ENCODE measurements around the gene TINCR. TPM values are rescaled to one million over a fixed set of nuclear protein-coding genes. Genes with fewer than 3 reads are reported as not detected.
A peak's percentile ranks its signal among the peaks of the same experiment; 100 is the strongest.

Gene TINCR
- total and polyA plus RNA-seq, 2 experiments from 2014 or later, result 1.9 to 2.4 TPM

DNA sequence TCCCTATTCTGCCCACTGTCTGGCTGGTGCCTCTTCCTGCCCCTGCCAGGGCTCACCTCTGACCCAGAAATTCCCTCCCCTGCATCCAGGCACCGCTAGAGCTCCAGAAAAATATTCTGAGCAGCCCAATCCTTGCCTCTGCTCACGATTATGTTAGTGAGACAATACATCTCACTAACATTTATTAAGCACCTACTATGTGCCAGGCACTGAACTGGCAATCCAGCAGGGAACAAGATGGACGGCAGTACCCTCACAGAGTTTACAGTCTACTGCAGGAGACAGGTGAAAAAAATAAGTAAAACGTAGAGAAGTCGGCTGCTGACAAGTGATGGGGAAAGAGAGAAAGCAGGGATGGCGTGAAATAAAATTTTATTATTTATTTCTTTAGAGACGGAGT lies 5.5 kb downstream of the TINCR start:
- Histone ChIP-seq H3K4me1 (ENCODE audit: low read depth) (no peaks in the 10 kb centered on the region), H3K4me3 (no peak overlapping the region), H3K36me3 (no peaks in the 10 kb centered on the region), H3K27me3 (peaks cover 13% of the 10 kb centered on the region), H3K9me3 (ENCODE audit: low read depth) (no peaks in the 10 kb centered on the region), H3K27ac (no peak overlapping the region)
- TF ChIP-seq, protein P1, sequence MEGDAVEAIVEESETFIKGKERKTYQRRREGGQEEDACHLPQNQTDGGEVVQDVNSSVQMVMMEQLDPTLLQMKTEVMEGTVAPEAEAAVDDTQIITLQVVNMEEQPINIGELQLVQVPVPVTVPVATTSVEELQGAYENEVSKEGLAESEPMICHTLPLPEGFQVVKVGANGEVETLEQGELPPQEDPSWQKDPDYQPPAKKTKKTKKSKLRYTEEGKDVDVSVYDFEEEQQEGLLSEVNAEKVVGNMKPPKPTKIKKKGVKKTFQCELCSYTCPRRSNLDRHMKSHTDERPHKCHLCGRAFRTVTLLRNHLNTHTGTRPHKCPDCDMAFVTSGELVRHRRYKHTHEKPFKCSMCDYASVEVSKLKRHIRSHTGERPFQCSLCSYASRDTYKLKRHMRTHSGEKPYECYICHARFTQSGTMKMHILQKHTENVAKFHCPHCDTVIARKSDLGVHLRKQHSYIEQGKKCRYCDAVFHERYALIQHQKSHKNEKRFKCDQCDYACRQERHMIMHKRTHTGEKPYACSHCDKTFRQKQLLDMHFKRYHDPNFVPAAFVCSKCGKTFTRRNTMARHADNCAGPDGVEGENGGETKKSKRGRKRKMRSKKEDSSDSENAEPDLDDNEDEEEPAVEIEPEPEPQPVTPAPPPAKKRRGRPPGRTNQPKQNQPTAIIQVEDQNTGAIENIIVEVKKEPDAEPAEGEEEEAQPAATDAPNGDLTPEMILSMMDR (IDR thresholded peaks at IDR 0.05; ENCODE audit: low read depth, low read length), result no peak
- DNase-seq (ENCODE audit: low read depth in 1 of 2, low spot score in 1 of 2), result no peak

DNA sequence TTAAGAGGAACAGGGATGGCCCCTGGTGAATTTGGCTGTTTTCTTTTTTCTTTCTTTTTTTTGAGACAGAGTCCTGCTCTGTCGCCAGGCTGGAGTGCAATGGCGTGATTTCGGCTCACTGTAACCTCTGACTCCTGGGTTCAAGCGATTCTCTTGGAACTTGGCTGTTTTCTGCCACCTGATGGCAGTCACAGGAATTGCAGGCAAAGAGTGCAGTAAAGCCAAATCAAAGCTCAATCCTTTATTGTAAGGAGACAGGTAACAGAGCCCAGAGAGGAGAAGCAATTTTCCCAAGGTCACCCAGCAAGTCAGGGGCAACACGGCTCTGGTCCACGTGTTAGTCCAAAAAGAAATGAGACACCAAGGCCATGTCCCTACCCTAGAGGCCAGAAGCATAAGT lies 6.2 kb downstream of the TINCR start:
- DNase-seq (ENCODE audit: low read depth in 1 of 2, low spot score in 1 of 2), result no peak
- Histone ChIP-seq H3K27me3 (peaks cover 6% of the 10 kb centered on the region), H3K9me3 (ENCODE audit: low read depth) (no peaks in the 10 kb centered on the region), H3K36me3 (no peaks in the 10 kb centered on the region), H3K4me1 (ENCODE audit: low read depth) (no peaks in the 10 kb centered on the region), H3K27ac (no peak overlapping the region), H3K4me3 (no peak overlapping the region)
- TF ChIP-seq, protein P1 (IDR thresholded peaks at IDR 0.05; ENCODE audit: low read depth, low read length), result peak; percentile 43

DNA sequence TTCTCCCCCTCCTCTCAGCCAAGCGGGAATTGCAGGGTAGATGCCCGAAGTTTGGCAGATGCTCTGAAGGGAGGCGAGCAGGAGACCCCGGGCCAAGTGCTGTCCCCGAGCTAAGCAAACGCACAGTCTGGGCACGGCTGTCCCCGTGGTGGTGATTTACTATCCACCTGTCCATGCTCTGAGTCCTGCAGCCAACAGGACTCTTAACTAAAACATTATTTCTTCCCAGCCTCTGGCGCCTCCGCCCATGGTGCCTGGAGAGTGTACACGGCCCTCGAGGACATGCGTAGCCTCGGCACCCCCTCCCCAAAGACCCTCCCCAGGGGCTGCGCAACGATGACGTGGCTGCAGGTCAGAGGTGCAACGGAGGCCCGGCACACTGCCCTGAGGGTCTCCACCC lies 7.6 kb downstream of the TINCR start:
- Histone ChIP-seq H3K4me3 (no peak overlapping the region), H3K9me3 (ENCODE audit: low read depth) (no peaks in the 10 kb centered on the region), H3K27me3 (no peaks in the 10 kb centered on the region), H3K27ac (no peak overlapping the region), H3K4me1 (ENCODE audit: low read depth) (no peaks in the 10 kb centered on the region), H3K36me3 (no peaks in the 10 kb centered on the region)
- TF ChIP-seq, protein P1 (IDR thresholded peaks at IDR 0.05; ENCODE audit: low read depth, low read length), result no peak
- DNase-seq (ENCODE audit: low read depth in 1 of 2, low spot score in 1 of 2), result no peak

DNA sequence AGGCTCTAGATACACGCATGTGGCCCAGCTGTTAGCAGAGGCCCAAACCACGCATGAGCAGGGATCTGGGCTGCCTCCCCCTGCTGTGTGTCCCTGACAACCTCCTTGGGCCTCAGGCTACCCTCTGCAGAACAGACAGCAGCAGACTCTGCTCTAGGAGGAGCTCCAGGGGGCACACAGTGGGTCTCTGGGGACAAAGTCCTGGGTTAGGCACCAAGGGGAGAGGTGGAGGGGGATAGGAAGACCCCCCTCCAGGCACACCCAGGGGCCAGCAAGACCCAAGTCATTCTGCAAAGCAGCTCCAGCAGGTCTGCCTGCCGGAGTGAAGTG lies 8.0 kb downstream of the TINCR start:
- H3K27ac ChIP-seq, result no peak overlapping the region
- no peak for DNase-seq (ENCODE audit: low read depth in 1 of 2, low spot score in 1 of 2)

DNA sequence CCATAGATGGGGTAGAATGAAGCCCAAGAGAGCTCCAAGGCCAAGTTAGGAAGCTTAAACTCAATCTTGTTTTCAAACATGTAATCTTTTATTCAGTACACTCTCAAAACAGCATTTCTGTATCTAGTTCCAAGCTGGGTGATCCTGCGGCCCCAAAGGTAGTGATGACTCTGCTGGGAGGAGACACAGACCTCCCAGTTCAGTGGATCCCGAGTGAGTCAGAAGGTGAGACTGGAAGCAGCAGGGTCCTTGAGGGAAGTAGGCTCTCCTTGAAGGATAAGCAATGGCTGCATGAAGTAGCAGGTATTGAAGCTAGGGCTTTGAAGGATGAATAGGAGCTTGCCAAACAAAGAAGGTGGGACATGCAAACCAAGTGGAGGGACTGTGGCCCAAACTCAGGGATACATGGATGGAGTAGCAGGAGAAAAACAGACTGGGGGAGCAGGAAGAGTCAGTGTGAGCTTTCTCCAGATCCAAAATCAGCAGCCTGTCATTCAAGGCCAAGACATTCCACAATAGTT lies 9.6 kb downstream of the TINCR start:
- Histone ChIP-seq H3K4me3 (no peak overlapping the region), H3K27ac (no peak overlapping the region), H3K27me3 (no peaks in the 10 kb centered on the region), H3K9me3 (ENCODE audit: low read depth) (no peaks in the 10 kb centered on the region), H3K4me1 (ENCODE audit: low read depth) (no peaks in the 10 kb centered on the region), H3K36me3 (no peaks in the 10 kb centered on the region)
- DNase-seq (ENCODE audit: low read depth in 1 of 2, low spot score in 1 of 2), result no peak
- TF ChIP-seq, protein P1 (IDR thresholded peaks at IDR 0.05; ENCODE audit: low read depth, low read length), result no peak

More for the DNA sequence above, 8.0 kb downstream of the TINCR start:
- Histone ChIP-seq H3K4me1 (ENCODE audit: low read depth) (no peaks in the 10 kb centered on the region), H3K4me3 (no peak overlapping the region), H3K36me3 (no peaks in the 10 kb centered on the region), H3K9me3 (ENCODE audit: low read depth) (no peaks in the 10 kb centered on the region), H3K27me3 (no peaks in the 10 kb centered on the region)
- TF ChIP-seq, protein P1 (IDR thresholded peaks at IDR 0.05; ENCODE audit: low read depth, low read length), result no peak

DNA sequence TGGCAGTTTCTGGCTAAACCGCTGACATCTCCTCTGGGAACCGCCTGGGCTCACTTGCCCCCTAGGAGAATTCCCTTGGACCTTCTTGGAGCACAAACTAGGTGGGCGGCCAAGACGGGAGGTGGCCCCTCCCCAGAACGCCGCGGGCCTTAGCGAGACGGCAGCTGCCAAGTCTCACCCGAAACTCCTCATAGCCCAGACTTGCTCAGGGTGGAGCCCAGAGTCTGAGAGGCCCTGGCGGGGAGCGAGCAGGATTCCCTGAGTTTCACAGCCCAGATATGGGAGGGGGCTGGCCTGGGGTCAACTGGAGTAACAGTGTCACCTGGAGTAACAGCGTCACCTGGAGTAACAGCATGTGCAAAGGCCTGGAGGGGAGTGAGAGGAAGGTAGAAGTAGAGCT lies 10.1 kb downstream of the TINCR start:
- DNase-seq (ENCODE audit: low read depth in 1 of 2, low spot score in 1 of 2), result no peak

More for the DNA sequence above, 10.1 kb downstream of the TINCR start:
- Histone ChIP-seq H3K9me3 (ENCODE audit: low read depth) (no peaks in the 10 kb centered on the region), H3K27me3 (no peaks in the 10 kb centered on the region), H3K36me3 (no peaks in the 10 kb centered on the region), H3K27ac (no peak overlapping the region), H3K4me1 (ENCODE audit: low read depth) (no peaks in the 10 kb centered on the region), H3K4me3 (no peak overlapping the region)
- TF ChIP-seq, protein P1 (IDR thresholded peaks at IDR 0.05; ENCODE audit: low read depth, low read length), result no peak
